ENCODE measurements around the gene NMNAT2.

DNA sequence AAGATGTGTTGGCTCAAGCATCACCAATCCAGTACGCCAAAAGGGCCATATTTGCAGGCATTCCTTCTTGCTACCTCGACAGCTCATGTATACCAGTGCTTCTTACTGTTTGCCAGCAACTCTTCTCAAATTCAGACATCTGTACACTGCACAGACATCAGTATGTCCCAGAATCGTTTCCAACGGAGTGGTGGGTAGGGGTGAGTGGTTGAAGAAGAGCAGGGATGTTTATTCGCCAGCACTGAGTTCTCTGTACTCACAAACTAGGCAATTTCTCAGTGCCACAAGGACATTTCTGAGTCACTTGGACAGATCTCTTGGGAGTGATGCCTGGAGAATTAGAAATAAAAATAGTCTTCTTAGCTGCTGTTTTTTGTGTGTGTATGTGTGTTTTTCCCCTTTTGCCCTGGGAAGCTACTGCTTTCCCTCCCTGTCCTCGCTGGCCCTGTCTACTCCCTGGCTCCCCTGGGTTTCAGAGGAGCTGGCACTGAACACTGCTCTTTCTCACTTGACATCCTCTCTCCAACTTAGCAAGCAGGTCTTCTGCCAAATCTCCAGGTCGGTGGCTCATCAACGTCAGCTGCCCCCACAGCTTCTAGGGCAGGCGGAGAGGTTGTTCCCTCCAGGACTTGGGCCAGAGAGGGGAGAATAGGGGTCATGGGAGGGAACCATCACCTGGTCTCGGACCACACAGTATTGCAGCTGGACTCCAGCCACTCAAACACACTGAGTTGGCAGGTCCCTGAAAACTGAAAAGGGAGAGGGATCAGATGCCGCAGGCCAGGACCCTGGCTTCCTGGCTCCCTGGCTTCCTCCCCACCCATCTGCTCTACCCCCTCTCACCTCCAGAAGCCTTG is 90.5 kb downstream of the NMNAT2 start:
- TF ChIP-seq, protein P1, sequence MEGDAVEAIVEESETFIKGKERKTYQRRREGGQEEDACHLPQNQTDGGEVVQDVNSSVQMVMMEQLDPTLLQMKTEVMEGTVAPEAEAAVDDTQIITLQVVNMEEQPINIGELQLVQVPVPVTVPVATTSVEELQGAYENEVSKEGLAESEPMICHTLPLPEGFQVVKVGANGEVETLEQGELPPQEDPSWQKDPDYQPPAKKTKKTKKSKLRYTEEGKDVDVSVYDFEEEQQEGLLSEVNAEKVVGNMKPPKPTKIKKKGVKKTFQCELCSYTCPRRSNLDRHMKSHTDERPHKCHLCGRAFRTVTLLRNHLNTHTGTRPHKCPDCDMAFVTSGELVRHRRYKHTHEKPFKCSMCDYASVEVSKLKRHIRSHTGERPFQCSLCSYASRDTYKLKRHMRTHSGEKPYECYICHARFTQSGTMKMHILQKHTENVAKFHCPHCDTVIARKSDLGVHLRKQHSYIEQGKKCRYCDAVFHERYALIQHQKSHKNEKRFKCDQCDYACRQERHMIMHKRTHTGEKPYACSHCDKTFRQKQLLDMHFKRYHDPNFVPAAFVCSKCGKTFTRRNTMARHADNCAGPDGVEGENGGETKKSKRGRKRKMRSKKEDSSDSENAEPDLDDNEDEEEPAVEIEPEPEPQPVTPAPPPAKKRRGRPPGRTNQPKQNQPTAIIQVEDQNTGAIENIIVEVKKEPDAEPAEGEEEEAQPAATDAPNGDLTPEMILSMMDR (conservative IDR thresholded peaks at IDR 0.05; ENCODE audit: low read depth in 2 of 2): no peak
- TF ChIP-seq ZNF114 (CRISPR knock-in tag; IDR thresholded peaks at IDR 0.05) (no peak), EZH2phosphoT487 (IDR thresholded peaks at IDR 0.05; ENCODE audit: unreplicated experiment) (no peak), EZH2 (IDR thresholded peaks at IDR 0.05; ENCODE audit: low read depth, unreplicated experiment) (no peak), JUNB (IDR thresholded peaks at IDR 0.05; ENCODE audit: unreplicated experiment) (no peak), POLR2AphosphoS5 (IDR thresholded peaks at IDR 0.05; ENCODE audit: low read depth) (no peak), CREB1 (CRISPR knock-in tag; IDR thresholded peaks at IDR 0.05; ENCODE audit: low read depth) (no peak)
- TF ChIP-seq, protein P2, sequence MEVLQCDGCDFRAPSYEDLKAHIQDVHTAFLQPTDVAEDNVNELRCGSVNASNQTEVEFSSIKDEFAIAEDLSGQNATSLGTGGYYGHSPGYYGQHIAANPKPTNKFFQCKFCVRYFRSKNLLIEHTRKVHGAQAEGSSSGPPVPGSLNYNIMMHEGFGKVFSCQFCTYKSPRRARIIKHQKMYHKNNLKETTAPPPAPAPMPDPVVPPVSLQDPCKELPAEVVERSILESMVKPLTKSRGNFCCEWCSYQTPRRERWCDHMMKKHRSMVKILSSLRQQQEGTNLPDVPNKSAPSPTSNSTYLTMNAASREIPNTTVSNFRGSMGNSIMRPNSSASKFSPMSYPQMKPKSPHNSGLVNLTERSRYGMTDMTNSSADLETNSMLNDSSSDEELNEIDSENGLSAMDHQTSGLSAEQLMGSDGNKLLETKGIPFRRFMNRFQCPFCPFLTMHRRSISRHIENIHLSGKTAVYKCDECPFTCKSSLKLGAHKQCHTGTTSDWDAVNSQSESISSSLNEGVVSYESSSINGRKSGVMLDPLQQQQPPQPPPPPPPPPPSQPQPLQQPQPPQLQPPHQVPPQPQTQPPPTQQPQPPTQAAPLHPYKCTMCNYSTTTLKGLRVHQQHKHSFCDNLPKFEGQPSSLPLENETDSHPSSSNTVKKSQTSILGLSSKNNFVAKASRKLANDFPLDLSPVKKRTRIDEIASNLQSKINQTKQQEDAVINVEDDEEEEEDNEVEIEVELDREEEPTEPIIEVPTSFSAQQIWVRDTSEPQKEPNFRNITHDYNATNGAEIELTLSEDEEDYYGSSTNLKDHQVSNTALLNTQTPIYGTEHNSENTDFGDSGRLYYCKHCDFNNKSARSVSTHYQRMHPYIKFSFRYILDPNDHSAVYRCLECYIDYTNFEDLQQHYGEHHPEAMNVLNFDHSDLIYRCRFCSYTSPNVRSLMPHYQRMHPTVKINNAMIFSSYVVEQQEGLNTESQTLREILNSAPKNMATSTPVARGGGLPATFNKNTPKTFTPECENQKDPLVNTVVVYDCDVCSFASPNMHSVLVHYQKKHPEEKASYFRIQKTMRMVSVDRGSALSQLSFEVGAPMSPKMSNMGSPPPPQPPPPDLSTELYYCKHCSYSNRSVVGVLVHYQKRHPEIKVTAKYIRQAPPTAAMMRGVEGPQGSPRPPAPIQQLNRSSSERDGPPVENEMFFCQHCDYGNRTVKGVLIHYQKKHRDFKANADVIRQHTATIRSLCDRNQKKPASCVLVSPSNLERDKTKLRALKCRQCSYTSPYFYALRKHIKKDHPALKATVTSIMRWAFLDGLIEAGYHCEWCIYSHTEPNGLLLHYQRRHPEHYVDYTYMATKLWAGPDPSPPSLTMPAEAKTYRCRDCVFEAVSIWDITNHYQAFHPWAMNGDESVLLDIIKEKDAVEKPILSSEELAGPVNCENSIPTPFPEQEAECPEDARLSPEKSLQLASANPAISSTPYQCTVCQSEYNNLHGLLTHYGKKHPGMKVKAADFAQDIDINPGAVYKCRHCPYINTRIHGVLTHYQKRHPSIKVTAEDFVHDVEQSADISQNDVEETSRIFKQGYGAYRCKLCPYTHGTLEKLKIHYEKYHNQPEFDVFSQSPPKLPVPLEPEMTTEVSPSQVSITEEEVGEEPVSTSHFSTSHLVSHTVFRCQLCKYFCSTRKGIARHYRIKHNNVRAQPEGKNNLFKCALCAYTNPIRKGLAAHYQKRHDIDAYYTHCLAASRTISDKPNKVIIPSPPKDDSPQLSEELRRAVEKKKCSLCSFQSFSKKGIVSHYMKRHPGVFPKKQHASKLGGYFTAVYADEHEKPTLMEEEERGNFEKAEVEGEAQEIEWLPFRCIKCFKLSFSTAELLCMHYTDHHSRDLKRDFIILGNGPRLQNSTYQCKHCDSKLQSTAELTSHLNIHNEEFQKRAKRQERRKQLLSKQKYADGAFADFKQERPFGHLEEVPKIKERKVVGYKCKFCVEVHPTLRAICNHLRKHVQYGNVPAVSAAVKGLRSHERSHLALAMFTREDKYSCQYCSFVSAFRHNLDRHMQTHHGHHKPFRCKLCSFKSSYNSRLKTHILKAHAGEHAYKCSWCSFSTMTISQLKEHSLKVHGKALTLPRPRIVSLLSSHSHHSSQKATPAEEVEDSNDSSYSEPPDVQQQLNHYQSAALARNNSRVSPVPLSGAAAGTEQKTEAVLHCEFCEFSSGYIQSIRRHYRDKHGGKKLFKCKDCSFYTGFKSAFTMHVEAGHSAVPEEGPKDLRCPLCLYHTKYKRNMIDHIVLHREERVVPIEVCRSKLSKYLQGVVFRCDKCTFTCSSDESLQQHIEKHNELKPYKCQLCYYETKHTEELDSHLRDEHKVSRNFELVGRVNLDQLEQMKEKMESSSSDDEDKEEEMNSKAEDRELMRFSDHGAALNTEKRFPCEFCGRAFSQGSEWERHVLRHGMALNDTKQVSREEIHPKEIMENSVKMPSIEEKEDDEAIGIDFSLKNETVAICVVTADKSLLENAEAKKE (CRISPR knock-in tag; IDR thresholded peaks at IDR 0.05): no peak
- TF ChIP-seq, protein P3, sequence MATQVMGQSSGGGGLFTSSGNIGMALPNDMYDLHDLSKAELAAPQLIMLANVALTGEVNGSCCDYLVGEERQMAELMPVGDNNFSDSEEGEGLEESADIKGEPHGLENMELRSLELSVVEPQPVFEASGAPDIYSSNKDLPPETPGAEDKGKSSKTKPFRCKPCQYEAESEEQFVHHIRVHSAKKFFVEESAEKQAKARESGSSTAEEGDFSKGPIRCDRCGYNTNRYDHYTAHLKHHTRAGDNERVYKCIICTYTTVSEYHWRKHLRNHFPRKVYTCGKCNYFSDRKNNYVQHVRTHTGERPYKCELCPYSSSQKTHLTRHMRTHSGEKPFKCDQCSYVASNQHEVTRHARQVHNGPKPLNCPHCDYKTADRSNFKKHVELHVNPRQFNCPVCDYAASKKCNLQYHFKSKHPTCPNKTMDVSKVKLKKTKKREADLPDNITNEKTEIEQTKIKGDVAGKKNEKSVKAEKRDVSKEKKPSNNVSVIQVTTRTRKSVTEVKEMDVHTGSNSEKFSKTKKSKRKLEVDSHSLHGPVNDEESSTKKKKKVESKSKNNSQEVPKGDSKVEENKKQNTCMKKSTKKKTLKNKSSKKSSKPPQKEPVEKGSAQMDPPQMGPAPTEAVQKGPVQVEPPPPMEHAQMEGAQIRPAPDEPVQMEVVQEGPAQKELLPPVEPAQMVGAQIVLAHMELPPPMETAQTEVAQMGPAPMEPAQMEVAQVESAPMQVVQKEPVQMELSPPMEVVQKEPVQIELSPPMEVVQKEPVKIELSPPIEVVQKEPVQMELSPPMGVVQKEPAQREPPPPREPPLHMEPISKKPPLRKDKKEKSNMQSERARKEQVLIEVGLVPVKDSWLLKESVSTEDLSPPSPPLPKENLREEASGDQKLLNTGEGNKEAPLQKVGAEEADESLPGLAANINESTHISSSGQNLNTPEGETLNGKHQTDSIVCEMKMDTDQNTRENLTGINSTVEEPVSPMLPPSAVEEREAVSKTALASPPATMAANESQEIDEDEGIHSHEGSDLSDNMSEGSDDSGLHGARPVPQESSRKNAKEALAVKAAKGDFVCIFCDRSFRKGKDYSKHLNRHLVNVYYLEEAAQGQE (IDR thresholded peaks at IDR 0.05; ENCODE audit: unreplicated experiment): no peak
- TF ChIP-seq, protein P4, sequence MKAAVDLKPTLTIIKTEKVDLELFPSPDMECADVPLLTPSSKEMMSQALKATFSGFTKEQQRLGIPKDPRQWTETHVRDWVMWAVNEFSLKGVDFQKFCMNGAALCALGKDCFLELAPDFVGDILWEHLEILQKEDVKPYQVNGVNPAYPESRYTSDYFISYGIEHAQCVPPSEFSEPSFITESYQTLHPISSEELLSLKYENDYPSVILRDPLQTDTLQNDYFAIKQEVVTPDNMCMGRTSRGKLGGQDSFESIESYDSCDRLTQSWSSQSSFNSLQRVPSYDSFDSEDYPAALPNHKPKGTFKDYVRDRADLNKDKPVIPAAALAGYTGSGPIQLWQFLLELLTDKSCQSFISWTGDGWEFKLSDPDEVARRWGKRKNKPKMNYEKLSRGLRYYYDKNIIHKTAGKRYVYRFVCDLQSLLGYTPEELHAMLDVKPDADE (IDR thresholded peaks at IDR 0.05): no peak
